GM20431 (cell line): Measurements from ENCODE around the gene DDX42.
"Not testable (repeated sequence)": the region's sequence is repeated elsewhere in the genome, so short reads cannot be mapped to it uniquely, and the experiment has no call there.

Source experiments
- in situ Hi-C: fragments of 300-500 bp; cut with MseI, MboI; formaldehyde crosslinking; loops from one replicate; pipeline ENCODE4 v1.15.0; 2020; ENCODE audit warnings: low sequenced_read_pairs; ENCODE audit not compliant: unreplicated experiment

The DDX42 gene

DNA sequence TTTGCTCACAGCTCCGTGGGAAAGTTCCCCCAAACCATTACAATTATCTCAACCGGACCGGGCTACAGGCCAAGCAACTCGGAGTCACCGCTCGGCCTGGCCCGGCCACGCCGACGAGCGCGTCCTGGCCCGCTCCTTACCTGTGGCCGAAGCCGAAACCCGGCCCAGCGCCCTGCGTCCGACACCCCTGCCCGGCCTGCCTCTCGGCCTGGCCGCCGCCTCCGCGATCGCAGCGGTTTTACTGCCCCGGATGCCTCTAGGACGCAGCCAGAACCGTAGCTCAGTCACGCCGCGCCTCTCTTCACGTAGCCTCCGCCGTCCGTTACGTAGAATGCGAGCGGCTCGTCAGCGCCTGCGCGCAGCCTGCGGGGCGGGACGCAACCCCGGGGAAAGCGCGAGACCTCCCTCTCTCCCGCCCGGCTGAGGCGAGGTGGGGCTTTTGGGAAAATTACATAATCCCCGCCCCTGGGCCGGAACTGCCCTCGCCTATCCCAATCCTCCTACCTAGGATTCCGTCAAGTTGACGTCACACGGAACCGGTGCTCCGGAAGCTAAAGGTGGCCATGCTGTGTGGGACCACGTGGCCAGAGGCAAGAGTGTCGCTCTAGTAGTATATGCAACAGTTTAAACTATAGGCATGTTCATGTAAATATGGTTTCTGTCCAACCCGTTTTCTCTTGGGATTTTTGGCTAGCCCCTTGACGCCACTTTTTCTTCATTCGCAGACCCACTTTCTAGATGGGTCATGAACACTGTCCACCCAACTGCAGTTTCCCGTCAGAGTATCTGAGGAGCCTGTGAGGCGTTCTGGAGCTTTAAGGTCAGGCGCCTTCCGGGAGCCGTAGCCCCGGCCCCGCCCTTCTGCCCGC is 464 bp upstream of the DDX42 start, which contains the start of gene CCDC47:
CCDC47 (minus strand) TSS at position 326 of the 869 bp plus-strand sequence. CDS start 7,422 bp downstream, outside the sequence.
- in situ Hi-C loops, result no loop called here

DNA sequence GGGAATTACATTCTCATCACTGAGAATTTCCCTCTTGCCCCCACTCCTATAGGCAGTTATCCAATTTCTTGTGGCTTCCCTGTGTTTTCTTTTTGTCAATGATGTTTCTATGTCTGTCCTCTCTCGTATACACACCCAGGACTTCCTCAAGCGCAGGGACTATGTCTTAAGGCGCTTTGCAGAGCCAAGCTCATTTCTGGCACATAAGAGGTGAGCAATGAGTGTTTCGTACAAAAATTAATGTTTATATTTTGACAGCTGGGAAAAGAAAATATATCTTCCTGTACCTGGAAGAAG is 947 bp downstream of the DDX42 start:
- in situ Hi-C loops, result no loop called here

DNA sequence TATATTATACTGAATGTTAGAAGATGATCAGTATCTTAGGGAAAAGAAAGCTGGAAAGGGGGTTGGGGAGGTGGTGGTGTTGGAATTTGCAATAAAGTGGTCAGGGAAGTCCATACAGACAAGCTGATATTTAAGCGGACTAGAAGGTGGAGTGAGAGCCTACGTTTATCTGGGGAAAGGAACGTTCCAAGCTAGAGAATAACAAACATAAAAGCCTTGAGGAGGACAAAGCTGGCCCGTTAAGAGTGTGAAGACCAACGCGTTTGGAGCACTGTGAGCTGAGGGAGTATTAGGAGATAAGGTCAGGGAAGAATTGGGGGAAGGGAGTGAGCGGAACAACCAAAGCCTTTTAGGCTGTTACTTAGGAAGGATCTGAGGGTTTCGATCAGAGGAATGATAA is 1.4 kb downstream of the DDX42 start:
- in situ Hi-C loops, result no loop called here

DNA sequence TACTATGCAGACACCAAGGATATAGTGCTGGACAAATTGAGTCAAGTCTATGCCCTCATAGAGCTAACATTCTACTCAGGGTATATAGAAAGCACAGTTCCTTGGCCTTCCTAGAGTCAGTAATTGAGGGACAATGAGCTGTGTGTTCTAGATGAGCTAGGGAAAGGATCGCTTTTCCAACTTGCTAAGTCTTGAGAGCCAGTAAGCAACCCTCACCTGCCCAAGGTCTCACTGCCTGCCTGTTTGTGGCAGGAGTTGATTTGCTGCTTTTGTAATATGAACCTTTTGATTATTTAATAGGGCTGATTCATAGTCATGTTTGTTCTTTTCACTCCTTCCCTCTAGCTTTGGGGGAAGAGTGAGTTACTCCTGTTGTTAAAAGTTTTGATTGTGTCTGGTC is 6.5 kb downstream of the DDX42 start:
- in situ Hi-C loops, result no loop called here

DNA sequence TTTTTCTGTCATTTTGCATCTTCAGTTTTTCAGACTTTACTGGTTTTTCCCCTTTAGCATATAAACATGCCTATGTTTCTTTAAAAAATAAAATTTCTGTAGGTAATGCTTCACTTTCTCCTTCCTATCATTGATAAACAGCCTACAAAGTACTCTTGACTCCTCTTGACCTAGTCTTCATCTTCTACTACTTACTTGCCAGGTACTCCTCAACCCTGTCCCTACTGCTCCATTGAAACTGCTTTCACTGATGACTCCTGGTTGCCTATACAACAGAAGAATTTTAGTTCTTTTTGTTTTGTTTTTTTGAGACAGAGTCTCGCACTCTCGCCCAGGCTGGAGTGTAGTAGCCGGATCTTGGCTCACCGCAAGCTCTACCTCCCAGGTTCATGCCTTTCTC is 7.0 kb downstream of the DDX42 start:
- in situ Hi-C loops, result no loop called here

DNA sequence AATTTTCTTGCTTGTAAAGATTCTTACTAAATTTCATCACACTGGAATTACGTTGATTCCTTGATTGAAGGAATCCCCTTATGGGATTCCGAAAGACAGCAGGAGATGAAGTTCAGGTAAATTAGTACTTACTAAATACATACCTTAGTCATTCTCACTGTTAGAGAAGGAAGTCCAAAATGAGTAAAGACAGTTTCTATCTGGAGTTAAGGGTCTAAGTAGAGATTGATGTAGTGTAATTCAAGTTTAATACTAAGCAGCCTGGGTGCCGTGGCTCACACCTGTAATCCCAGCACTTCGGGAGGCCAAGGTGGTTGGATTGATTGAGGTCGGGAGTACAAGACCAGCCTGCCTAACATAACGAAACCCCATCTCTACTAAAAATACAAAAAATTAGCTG is 9.6 kb downstream of the DDX42 start:
- in situ Hi-C loops, result no loop called here

DNA sequence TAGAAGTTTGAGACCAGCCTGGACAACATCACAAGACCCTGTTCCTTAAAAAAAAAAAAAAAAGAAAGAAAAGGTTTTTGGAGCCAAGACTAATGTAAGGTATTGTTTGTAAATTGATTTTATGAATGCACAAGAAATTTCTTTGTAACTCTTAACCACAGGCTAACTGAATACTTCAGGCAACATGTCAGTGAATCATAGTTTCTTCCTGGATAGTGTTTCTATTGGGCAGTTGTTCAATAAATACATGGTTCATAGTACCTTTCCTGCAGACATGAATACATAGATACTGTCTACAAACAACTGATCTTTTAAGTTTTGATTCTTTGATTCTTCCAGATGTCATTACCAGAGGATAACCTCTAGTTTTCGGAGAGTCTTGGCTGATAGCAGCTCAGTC is 11.6 kb downstream of the DDX42 start:
- in situ Hi-C loops, result no loop called here

DNA sequence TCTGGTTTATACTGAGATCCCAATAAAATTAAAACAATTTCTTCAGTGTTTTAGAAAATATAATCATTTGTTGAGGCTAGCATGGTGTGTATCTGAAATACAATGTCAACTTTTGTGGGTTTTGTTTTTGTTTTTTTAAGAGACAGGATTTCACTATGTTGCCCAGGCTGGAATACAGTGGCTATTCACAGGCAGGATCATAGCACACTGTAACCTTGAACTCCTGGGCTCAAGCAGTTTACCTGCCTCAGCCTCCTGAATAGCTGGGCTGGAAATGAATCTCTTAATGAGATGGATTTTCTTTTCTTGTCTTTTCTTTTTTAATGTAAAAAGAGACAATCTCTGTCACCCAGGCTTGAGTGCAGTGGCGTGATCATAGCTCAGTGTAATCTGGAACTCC is 12.1 kb downstream of the DDX42 start:
- in situ Hi-C loops, result no loop called here

DNA sequence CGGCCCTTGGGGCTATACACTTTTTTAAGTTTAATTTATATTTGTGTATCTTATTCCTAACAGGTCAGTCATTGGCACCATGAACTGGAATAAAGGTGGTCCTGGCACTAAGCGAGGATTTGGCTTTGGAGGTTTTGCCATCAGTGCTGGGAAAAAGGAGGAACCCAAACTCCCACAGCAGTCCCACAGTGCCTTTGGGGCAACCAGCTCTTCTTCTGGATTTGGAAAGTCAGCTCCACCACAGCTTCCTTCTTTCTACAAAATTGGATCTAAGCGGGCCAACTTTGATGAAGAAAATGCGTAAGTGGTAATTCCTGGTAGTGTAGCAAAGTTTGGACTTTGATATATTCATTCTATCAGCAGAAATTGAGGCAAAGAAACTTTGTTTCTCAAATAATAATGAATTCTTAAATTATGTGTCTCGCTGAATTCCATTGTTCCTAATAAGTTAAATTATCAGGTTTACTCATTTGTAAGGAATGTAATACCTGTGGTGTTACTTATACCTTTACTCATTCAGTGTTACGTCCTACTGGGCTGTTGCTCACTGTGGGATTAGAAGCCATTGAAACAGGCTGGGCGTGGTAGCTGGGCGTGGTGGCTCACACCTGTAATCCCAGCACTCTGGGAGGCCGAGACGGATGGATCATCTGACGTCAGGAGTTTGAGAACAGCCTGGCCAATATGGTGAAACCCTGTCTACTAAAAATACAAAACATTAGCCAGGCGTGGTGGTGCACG is 13.2 kb downstream of the DDX42 start:
- in situ Hi-C loops, result no loop called here

DNA sequence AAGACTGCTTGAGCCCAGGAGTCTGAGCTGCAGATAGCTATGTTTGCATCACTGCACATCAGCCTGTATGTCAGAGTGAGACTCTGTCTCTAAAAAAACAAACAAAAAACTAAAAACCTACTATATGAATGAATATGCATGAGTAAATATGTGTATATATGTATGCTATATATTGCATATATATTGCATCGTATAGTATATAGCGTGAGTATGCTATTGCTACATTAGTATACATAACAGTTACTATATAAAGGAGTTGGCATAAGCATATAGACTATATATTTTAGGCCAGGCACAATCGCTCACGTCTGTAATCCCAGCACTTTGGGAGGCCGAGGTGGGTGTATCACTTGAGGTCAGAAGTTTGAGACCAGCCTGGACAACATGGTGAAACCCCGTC is 16.1 kb downstream of the DDX42 start:
- in situ Hi-C loops, result no loop called here

DNA sequence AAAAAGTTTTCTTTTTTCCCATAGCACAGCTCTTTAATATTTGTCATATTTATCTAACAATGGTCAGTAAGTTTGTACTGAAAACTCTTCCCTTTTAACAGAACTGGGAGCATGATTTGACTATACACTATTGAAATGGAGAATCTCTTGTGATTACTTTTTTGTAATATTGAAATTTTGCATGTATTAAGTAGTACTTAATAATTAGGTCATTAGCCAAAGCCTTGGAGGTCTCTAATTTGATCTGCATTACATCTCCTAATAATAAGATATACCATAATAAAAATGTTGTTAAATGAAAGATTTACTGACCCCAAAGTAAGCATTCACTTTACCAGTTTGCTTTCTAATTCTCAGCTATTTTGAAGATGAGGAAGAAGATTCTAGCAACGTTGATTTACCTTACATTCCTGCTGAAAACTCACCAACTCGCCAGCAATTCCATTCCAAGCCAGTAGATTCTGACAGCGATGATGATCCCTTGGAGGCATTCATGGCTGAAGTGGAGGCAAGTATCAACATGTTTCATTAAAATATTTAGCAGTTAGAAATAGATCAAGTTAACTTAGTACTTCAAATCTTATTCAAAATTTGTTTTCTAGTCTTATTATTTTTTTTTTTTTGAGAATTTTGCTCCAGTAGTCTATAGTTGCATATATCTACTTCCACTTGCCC is 18.2 kb downstream of the DDX42 start:
- in situ Hi-C loops, result no loop called here

DNA sequence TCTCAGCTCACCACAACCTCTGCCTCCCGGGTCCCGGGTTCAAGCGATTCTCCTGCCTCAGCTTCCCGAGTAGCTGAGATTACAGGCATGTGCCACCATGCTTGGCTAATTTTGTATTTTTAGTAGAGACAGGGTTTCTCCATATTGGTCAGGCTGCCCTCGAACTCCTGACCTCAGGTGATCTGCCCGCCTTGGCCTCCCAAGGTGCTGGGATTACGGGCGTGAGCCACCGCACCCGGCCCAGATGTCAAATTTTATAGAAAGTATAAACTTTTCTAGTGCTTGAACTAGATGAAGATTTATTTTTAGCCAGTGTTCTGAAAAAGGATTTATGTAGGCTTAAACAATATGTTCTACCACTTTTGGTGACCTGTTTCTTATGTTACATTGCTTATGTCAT is 22.4 kb downstream of the DDX42 start:
- in situ Hi-C loops, result not testable (repeated sequence)

DNA sequence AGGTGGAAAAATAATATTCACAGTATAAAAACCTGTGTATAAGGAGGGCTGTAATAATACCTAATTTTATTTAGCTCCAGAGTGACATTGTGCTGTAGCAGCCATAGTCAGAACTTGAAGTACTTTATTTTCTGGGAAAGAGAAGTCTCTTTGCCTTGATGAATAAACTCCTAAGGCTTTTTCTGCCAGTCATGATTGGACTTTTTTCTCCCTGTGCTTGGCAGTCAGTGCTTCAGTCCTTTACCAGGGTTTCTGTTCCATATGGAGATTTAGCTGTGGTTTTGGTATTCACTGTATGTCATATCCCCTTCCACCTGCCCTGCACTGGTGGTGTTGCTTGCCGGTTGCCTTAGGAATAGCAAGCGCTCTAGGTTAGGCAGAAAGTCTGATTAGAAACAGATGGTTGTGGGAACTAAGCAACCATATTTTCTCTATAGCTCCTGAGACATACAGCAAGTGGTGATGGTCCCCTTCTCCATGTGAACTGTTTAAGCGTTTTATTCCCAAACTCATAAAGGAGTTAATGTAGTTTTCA is 24.7 kb downstream of the DDX42 start:
- in situ Hi-C loops, result no loop called here

DNA sequence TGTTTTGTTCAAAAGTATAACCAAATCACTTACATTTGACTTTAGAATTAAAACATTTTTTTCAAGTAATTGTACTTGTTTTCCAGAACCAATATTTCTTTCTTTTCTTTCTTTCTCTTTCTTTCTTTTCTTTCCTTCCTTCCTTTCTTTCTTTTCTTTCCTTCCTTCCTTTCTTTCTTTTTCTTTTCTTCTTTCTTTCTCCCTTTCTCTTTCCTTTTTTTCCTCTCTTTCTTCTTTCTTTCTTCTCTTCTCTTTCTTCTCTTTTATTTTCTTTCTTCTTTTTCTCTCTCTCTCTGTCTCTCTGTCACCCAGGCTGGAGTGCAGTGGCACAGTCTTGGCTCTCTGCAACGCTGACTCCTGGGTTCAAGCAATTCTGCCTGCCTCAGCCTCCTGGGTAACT is 26.8 kb downstream of the DDX42 start:
- in situ Hi-C loops, result no loop called here

DNA sequence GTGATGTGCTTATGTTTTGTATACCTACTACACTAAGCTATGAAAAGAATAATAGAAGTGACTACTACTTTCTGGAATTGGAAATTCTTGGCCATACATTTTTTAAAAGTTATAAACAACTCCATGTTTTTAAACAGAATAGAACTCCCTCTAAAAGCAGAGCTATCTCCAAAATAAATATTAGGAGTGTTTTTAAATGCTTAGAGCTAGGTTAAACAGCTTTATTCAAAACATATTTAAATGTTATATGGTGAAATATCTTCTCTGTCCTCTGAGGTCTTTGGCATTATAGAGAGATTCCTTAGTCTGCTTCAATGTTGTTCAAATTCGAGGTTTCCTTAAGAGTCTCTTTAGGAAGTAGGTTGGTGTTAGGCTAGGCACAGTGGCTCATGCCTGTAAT is 30.4 kb downstream of the DDX42 start:
- in situ Hi-C loops, result no loop called here

DNA sequence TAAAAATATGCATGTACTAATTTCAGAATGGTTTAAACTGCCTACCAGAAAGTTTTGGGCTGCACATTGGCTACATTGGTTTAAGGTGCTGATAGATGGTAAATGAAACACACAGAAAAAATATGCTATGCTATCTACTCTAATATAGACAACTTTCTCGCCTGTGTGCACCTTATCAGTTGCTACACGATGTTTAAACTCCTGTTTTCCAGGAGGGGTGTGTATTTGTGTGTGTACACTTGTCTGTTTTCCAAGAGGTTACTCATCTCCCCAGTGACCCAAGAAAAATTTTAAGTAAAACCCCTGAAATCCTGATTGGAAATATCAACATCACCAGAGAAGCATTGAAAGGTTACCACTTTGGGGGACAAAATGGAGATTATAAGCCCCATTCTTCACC is 31.6 kb downstream of the DDX42 start:
- in situ Hi-C loops, result no loop called here

DNA sequence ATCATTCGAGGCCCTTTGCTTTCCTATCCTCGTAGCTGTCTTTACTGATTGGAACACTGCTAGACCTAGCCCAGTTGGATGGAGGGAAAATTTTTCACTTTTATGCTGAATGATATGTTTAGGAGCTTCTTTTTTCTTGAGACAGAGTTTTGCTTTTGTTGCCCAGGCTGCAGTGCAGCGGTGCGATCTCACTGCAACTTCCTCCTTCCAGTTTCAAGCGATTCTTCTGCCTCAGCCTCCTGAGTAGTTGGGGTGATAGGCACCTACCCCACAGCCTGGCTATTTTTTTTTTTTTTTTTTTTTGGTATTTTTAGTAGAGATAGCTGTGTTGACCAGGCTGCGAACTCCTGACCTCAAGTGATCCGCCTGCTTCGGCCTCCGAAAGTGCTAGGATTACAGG is 36.0 kb downstream of the DDX42 start:
- in situ Hi-C loops, result no loop called here

DNA sequence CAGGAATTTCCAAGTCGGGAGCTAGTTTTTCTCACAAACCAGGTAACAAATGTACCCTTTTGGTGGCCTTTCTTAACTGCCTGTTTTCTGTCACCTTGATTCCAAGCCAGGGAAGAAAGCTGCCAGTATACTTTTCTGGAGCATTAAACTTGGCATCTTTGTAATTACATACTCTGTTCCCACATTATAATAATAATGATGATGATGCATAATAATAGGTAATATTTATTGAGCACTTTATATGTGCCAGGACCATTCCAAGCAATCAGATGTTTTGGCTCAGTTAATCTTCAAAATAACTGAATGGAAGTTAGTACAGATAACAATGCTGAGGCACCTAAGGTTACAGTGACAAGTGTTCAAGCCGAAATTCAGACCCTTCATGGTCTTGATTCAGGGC is 42.2 kb downstream of the DDX42 start:
- in situ Hi-C loops, result no loop called here

DNA sequence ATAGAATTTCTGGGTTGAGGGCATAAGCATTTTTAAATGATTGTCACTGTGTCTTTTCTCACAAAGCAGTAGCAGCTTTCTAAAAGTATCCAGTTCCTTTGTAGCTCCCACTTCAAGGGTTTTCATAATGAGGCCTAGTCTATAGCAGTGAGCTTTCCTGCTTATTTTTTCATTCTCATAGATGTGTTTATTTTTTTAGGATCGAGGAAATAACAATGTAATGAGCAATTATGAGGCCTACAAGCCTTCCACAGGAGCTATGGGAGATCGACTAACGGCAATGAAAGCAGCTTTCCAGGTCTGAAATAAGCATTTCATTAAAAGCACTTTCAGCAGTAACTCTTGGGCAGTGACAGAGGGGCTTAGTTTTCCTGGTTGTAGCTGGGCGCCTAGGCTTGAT is 42.7 kb downstream of the DDX42 start:
- in situ Hi-C loops, result no loop called here

DNA sequence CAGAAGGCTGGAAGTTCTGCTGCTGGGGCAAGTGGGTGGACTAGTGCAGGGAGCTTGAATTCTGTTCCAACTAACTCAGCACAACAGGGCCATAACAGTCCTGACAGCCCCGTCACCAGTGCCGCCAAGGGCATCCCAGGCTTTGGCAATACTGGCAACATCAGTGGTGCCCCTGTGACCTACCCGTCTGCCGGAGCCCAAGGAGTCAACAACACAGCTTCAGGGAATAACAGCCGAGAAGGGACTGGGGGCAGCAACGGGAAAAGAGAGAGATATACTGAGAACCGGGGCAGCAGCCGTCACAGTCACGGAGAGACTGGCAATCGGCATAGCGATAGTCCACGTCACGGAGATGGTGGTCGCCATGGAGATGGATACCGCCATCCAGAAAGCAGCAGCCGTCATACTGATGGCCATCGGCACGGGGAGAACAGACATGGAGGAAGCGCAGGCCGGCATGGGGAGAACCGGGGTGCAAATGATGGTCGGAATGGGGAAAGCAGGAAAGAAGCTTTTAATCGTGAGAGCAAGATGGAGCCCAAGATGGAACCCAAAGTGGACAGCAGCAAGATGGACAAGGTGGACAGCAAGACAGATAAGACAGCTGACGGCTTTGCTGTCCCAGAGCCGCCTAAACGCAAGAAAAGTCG is 43.9 kb downstream of the DDX42 start:
- in situ Hi-C loops, result no loop called here
